Nephron progenitor cell (in vitro differentiated cells): ENCODE measurements around the gene YBX1.
"Not testable (repeated sequence)": the region's sequence is repeated elsewhere in the genome, so short reads cannot be mapped to it uniquely, and the experiment has no call there.

Source experiments
- DNase-seq: peaks from one replicate; pipeline ENCODE4 v3.0.0; 2021
- H3K27ac Mint-ChIP-seq: 2 replicates; pipeline ENCODE4 v1.8.0; 2021; ENCODE audit warnings: mild to moderate bottlenecking, moderate library complexity, mixed read lengths
- H3K27me3 Mint-ChIP-seq: 2 replicates; pipeline ENCODE4 v1.8.0; 2021; ENCODE audit warnings: mild to moderate bottlenecking, low read depth, mixed read lengths; ENCODE audit not compliant: poor library complexity
- H3K36me3 Mint-ChIP-seq: 2 replicates; pipeline ENCODE4 v1.8.0; 2021; ENCODE audit warnings: low read depth, mixed read lengths
- H3K4me1 Mint-ChIP-seq: 2 replicates; pipeline ENCODE4 v1.8.0; 2021; ENCODE audit warnings: mixed read lengths
- H3K4me3 Mint-ChIP-seq: 2 replicates; pipeline ENCODE4 v1.8.0; 2021; ENCODE audit warnings: mild to moderate bottlenecking, moderate library complexity, mixed read lengths
- H3K9me3 Mint-ChIP-seq: 2 replicates; pipeline ENCODE4 v1.8.0; 2021; ENCODE audit warnings: mild to moderate bottlenecking, moderate library complexity, mixed read lengths
- CTCF ChIP-seq: fragments of 200-600 bp; sonication (generic); IDR thresholded peaks from 2 replicates; pipeline ENCODE4 v1.5.0; 2021; ENCODE audit warnings: antibody characterized with exemption

Gene YBX1

GRCh38 chr1:42675467-42675866, 6.8 kb upstream of the YBX1 start:
- DNase-seq: no peak
- no peak overlapping the region for H3K4me3 Mint-ChIP-seq
- no peaks in the 10 kb centered on the region for H3K27me3 Mint-ChIP-seq
- peaks cover 14% of the 10 kb centered on the region for H3K4me1 Mint-ChIP-seq
- no peak for TF ChIP-seq CTCF
- no peaks in the 10 kb centered on the region for H3K9me3 Mint-ChIP-seq
- H3K36me3 Mint-ChIP-seq: peaks cover 27% of the 10 kb centered on the region
- H3K27ac Mint-ChIP-seq: no peak overlapping the region

GRCh38 chr1:42676534-42677087, 5.6 kb upstream of the YBX1 start:
- DNase-seq: no peak
- Mint-ChIP-seq H3K9me3 (no peaks in the 10 kb centered on the region), H3K27me3 (no peaks in the 10 kb centered on the region), H3K36me3 (peaks cover 23% of the 10 kb centered on the region), H3K27ac (no peak overlapping the region), H3K4me1 (peaks cover 22% of the 10 kb centered on the region), H3K4me3 (no peak overlapping the region)
- no peak for TF ChIP-seq CTCF

- Mint-ChIP-seq H3K27ac (no peak overlapping the region), H3K4me1 (peaks cover 34% of the 10 kb centered on the region), H3K36me3 (peaks cover 17% of the 10 kb centered on the region), H3K9me3 (no peaks in the 10 kb centered on the region), H3K4me3 (peak overlapping the region; percentile 87), H3K27me3 (no peaks in the 10 kb centered on the region)
- no peak for DNase-seq
- TF ChIP-seq CTCF: no peak
Observed at GRCh38 chr1:42679364-42679983, 2.7 kb upstream of the YBX1 start.

- Mint-ChIP-seq H3K27ac (no peak overlapping the region), H3K4me3 (peak overlapping the region; percentile 87), H3K27me3 (no peaks in the 10 kb centered on the region), H3K9me3 (no peaks in the 10 kb centered on the region), H3K36me3 (peaks cover 17% of the 10 kb centered on the region), H3K4me1 (peaks cover 40% of the 10 kb centered on the region)
- no peak for TF ChIP-seq CTCF
- no peak for DNase-seq
Observed at GRCh38 chr1:42680055-42680454, 2.2 kb upstream of the YBX1 start.

GRCh38 chr1:42680921-42681683, 1.1 kb upstream of the YBX1 start:
- Mint-ChIP-seq H3K4me1 (peaks cover 50% of the 10 kb centered on the region), H3K27me3 (no peaks in the 10 kb centered on the region), H3K27ac (no peak overlapping the region), H3K4me3 (peak overlapping the region; percentile 87), H3K9me3 (no peaks in the 10 kb centered on the region), H3K36me3 (peaks cover 17% of the 10 kb centered on the region)
- no peak for TF ChIP-seq CTCF
- no peak for DNase-seq

GRCh38 chr1:42682484-42682738, 193 bp downstream of the YBX1 start:
- H3K27me3 Mint-ChIP-seq, H3K9me3 Mint-ChIP-seq, DNase-seq: not testable (repeated sequence)
- Mint-ChIP-seq H3K27ac (peak overlapping the region; percentile 93), H3K4me1 (peaks cover 63% of the 10 kb centered on the region), H3K4me3 (peak overlapping the region; percentile 87), H3K36me3 (peaks cover 11% of the 10 kb centered on the region)
